ENCODE results near the gene AHSG.

The AHSG gene

GRCh38 chr3:186637686-186638085 lies 24.8 kb downstream of the AHSG start:
- no peak for FAIRE-seq
- DNase-seq (ENCODE audit: insufficient read length, low spot score): no peak

DNA sequence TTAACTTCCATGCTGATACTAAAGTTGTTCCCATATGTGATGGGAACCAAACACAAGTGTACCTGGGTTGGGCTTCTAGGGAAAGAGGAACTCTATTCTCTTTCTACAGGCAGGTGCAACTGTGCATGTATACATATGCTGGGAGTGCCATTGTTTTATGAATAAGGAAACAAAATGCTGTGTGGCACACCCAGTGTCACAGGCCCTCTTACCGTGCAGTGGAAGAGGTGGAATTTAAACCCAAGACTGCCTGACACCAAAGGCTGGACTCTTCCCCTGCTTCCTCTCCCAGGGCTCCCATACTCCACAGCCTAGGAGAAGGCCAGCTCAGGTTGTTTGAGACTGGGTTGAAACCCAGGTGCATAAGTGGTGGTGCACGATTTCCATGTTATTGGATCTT lies 25.4 kb downstream of the AHSG start:
- DNase-seq (ENCODE audit: insufficient read length, low spot score) (no peak), FAIRE-seq (no peak)

GRCh38 chr3:186639778-186640472 lies 27.1 kb downstream of the AHSG start, which contains the start of gene FETUB:
TSS of gene FETUB (plus strand) at chr3:186640399. CDS start at chr3:186640461, 62 bp downstream.
- FAIRE-seq (no peak), DNase-seq (ENCODE audit: insufficient read length, low spot score) (no peak)

GRCh38 chr3:186640473-186640818 lies 27.6 kb downstream of the AHSG start:
- no peak for DNase-seq (ENCODE audit: insufficient read length, low spot score)
- FAIRE-seq: no peak

GRCh38 chr3:186640929-186641328 lies 28.1 kb downstream of the AHSG start:
- no peak for DNase-seq (ENCODE audit: insufficient read length, low spot score)
- FAIRE-seq: no peak

GRCh38 chr3:186642014-186642413 lies 29.2 kb downstream of the AHSG start:
- DNase-seq (ENCODE audit: insufficient read length, low spot score): no peak
- FAIRE-seq: no peak

DNA sequence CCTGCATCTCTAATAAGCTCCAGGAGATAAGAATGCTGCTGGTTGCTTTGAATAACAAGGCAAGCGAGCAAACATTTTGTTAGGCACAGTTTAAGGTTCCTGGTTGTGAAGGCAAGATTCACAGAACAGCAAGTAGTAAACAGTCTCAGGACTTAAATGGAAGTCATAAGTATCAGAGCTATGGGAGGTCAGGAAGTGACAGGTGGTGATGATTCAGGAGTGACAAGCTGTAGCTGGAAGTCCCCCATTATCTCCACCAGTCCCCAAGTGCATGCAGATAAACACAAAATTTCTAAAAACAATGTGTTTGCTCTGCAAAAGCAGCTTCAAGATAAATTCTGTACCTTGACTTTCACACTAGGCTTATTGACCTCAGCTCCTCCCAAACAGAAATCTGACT lies 30.6 kb downstream of the AHSG start:
- FAIRE-seq (peak; percentile 75), DNase-seq (ENCODE audit: insufficient read length, low spot score) (no peak)

DNA sequence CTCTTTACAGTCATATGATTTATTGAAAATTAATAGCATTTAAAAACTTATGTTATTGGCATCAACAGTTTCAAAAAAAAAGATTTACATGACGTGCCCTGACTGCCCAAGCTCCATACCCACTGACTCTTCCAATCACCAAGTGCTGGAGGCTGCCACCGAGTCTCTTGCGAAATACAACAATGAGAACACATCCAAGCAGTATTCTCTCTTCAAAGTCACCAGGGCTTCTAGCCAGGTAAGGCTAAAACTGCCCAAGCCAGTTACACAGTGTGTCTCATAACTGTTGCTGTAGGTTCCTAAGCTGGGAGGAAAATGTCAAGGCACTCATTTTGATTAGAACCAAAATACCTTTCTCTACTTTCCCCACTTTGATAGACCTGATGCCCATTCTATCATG lies 31.8 kb downstream of the AHSG start:
- FAIRE-seq (no peak), DNase-seq (ENCODE audit: insufficient read length, low spot score) (no peak)

GRCh38 chr3:186646106-186646505 lies 33.2 kb downstream of the AHSG start:
- DNase-seq (ENCODE audit: insufficient read length, low spot score) (no peak), FAIRE-seq (no peak)

DNA sequence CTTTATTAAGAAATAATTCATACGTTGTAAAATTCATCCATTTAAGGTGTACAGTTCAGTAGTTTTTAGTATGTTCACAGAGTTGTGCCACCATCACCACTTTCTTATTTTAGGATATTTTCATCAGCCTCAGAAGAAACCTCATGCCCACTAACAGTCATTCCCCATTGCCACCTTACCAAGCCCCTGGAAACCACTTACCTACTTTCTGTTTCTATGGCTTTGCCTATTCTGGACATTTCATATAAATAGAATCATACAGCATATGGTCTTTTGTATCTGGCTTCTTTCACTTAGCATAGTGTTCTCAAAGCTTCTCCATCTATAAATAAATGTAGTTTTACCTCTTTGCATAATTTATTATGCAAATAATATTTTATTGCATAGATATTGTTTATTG lies 34.0 kb downstream of the AHSG start:
- DNase-seq (ENCODE audit: insufficient read length, low spot score) (no peak), FAIRE-seq (no peak)

DNA sequence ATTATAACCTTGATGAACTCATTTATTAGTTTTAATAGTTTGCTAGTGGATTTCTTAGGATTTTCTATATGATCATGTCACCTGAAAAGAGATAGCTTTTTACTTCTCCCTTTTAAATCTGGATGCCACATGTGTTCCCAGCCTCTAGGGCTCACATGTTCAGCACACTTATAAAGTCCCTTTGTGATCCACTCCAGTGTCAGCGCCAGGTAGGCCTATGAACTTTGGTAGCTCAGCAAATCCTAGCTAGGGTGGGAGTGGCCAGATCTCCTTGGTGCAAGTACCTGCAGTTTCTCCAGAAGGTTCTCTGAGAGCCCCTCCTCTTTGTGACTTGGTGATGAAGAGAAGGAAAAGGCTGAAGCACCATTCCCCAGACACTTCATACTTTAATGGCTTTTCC lies 36.0 kb downstream of the AHSG start:
- DNase-seq (ENCODE audit: insufficient read length, low spot score): no peak
- no peak for FAIRE-seq

DNA sequence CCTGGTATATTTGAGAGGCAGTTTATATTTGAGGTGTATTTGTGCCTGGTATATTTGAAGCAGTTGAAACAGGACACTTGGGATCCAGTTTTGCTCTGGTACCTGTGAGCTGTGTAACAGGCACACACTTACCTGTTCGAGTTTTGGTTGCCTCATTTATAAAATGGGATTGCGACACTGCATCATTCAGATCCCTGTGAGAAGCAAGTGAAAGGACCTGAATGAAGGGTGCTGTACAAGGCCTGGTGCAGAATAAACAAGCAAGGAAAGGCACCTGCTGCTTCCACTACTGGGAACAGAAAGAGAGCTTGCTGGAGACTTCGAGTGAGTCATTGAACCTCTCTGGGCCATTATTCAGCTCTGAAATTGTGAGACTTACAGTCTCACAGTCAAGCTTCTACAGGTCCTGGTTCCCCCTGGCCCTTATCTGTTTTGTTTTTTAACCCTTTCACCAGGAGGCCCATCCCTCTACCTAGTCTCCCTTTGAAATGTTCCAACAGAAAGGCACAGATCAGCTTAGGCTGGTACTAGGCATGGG lies 38.9 kb downstream of the AHSG start:
- no peak for DNase-seq (ENCODE audit: insufficient read length, low spot score)
- no peak for FAIRE-seq

GRCh38 chr3:186653080-186653707 lies 40.3 kb downstream of the AHSG start:
- peak; percentile 37 for DNase-seq (ENCODE audit: insufficient read length, low spot score)
- FAIRE-seq: peak; percentile 95

GRCh38 chr3:186653984-186654383 lies 41.1 kb downstream of the AHSG start:
- DNase-seq (ENCODE audit: insufficient read length, low spot score) (no peak), FAIRE-seq (no peak)

GRCh38 chr3:186663361-186664118 lies 50.7 kb downstream of the AHSG start:
- FAIRE-seq: no peak
- no peak for DNase-seq (ENCODE audit: insufficient read length, low spot score)

- DNase-seq (ENCODE audit: insufficient read length, low spot score) (no peak), FAIRE-seq (no peak)
These were observed 51.2 kb downstream of the AHSG start for GRCh38 chr3:186664119-186664495.

DNA sequence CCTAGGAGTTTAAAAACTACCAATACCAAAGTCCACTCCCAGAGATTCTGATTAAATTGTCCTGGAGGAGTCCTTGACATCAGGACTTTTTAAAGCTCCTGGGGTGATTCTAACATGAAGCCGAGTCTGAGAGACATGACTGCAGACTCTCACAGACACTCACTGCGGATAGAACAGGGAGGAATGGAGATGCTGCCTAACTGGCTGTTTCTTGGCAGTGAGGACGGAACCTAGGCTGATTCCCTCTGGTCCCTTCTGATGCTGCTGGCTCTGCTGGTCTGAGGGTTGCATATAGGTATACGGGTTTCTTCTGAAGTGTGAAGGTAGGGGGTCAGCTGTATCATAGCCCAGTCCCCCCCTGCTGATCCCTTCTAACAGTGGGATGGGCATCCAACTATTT lies 51.6 kb downstream of the AHSG start:
- DNase-seq (ENCODE audit: insufficient read length, low spot score) (no peak), FAIRE-seq (no peak)

DNA sequence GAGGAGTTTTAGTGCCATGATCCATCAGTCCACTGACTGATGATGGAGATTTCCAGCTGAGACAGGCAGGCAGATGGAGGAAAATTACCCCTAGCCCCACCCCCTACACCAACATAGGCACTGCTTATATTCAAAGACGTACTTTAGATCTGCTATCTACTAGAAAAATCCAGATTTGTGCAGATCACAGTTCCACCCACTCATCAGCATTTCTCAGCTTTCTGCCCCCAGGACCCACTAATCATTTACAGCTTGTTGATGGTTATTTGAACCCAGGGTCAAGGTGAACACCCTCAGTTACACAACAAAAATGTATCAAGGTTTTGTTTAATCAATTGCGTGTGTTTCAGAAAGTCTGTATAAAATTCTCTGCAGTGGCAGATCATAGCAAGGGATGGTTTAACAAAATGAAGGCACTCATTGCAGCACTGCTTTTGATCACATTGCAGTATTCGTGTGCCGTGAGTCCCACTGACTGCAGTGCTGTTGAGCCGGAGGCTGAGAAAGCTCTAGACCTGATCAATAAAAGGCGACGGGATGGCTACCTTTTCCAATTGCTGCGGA lies 52.8 kb downstream of the AHSG start, which contains the start of gene HRG:
TSS of gene HRG (plus strand) at position 390 of the 564 bp plus-strand sequence. CDS start at position 408, 18 bp downstream.
- no peak for DNase-seq (ENCODE audit: insufficient read length, low spot score)
- no peak for FAIRE-seq

DNA sequence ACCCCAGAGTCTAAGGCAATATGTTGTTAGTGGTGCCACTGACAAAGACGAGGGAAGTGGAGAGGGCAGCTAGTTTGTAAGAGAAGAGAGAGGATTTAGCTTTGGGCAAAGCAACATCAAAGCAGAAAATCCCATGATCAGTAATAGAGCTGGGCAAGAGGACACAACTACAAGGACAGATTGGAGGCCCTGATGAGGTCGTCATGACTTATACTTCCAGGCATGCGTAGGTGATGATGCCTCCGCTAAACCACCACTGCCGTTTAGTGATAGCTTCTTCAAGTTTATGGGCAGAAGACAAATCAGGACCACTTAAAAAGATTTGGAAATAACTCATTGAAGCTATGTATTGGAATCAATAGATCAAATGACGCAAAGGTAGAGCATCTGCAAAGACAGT lies 55.6 kb downstream of the AHSG start:
- FAIRE-seq (no peak), DNase-seq (ENCODE audit: insufficient read length, low spot score) (no peak)

- no peak for FAIRE-seq
These were observed 56.7 kb downstream of the AHSG start for GRCh38 chr3:186669378-186670084.

GRCh38 chr3:186670155-186670554 lies 57.3 kb downstream of the AHSG start:
- FAIRE-seq: no peak
- DNase-seq (ENCODE audit: insufficient read length, low spot score): no peak

More at GRCh38 chr3:186669378-186670084, 56.7 kb downstream of the AHSG start:
- no peak for DNase-seq (ENCODE audit: insufficient read length, low spot score)

Measured in GM19239 (cell line).